ENCODE measurements around the gene RPTOR.

The RPTOR gene

GRCh38 chr17:80582165-80582564 lies 37.5 kb downstream of the RPTOR start:
- TF ChIP-seq CTCF (IDR thresholded peaks at IDR 0.05) = no peak
- Histone ChIP-seq H3K27ac (no peak overlapping the region), H3K4me3 (no peak overlapping the region)
- no peak for DNase-seq (ENCODE audit: low spot score)

- TF ChIP-seq CTCF (IDR thresholded peaks at IDR 0.05) = no peak
These were observed 39.7 kb downstream of the RPTOR start for GRCh38 chr17:80584176-80584905.

GRCh38 chr17:80585890-80586845 lies 41.5 kb downstream of the RPTOR start:
- no peak for DNase-seq (ENCODE audit: low spot score)
- no peak overlapping the region for H3K27ac ChIP-seq
- no peak overlapping the region for H3K4me3 ChIP-seq
- TF ChIP-seq CTCF (IDR thresholded peaks at IDR 0.05) = no peak

More at GRCh38 chr17:80584176-80584905, 39.7 kb downstream of the RPTOR start:
- DNase-seq (ENCODE audit: low spot score) = no peak
- Histone ChIP-seq H3K4me3 (no peak overlapping the region), H3K27ac (no peak overlapping the region)

GRCh38 chr17:80586846-80587228 lies 42.2 kb downstream of the RPTOR start:
- DNase-seq (ENCODE audit: low spot score) = no peak
- no peak overlapping the region for H3K4me3 ChIP-seq
- no peak overlapping the region for H3K27ac ChIP-seq
- TF ChIP-seq CTCF (IDR thresholded peaks at IDR 0.05) = no peak

GRCh38 chr17:80588702-80589383 lies 44.2 kb downstream of the RPTOR start:
- H3K4me3 ChIP-seq = no peak overlapping the region
- TF ChIP-seq CTCF (IDR thresholded peaks at IDR 0.05) = no peak
- DNase-seq (ENCODE audit: low spot score) = no peak
- no peak overlapping the region for H3K27ac ChIP-seq

GRCh38 chr17:80591788-80592187 lies 47.1 kb downstream of the RPTOR start:
- no peak for DNase-seq (ENCODE audit: low spot score)
- TF ChIP-seq CTCF (IDR thresholded peaks at IDR 0.05) = no peak
- H3K27ac ChIP-seq = no peak overlapping the region
- no peak overlapping the region for H3K4me3 ChIP-seq

Data from coronary artery (tissue), 2 donors.